Memory B cell (primary cell): Measurements from ENCODE around the gene CAV3.

Experiments
- ATAC-seq: fragments of 150-1000 bp; cut with Tn5 transposase; 2 replicates; pipeline ENCODE4 v1.10.0; 2021; ENCODE audit warnings: low read depth, mild to moderate bottlenecking, moderate library complexity
- DNase-seq, 2 donors: peaks; one replicate each; pipeline ENCODE4 v3.0.0; 2022; ENCODE audit warnings: low spot score in 2 of 2
- H3K27ac Mint-ChIP-seq: one replicate; pipeline ENCODE4 v1.8.0; 2022; ENCODE audit warnings: mild to moderate bottlenecking, moderate library complexity, mixed read lengths
- H3K27me3 Mint-ChIP-seq: one replicate; pipeline ENCODE4 v1.8.0; 2022; ENCODE audit warnings: mixed read lengths
- H3K36me3 Mint-ChIP-seq: one replicate; pipeline ENCODE4 v1.8.0; 2022; ENCODE audit warnings: mild to moderate bottlenecking, mixed read lengths
- H3K4me1 Mint-ChIP-seq: one replicate; pipeline ENCODE4 v1.8.0; 2022; ENCODE audit warnings: mixed read lengths
- H3K4me3 Mint-ChIP-seq: one replicate; pipeline ENCODE4 v1.8.0; 2022; ENCODE audit warnings: mild to moderate bottlenecking, moderate library complexity, mixed read lengths
- H3K9me3 Mint-ChIP-seq: one replicate; pipeline ENCODE4 v1.8.0; 2022; ENCODE audit warnings: mixed read lengths

The CAV3 gene

GRCh38 chr3:8724108-8724752, 9.4 kb upstream of the CAV3 start:
- ATAC-seq: no peak
- Mint-ChIP-seq H3K4me1 (no peaks in the 10 kb centered on the region), H3K4me3 (no peak overlapping the region), H3K27me3 (peaks cover 5% of the 10 kb centered on the region), H3K9me3 (peaks cover 6% of the 10 kb centered on the region), H3K27ac (no peak overlapping the region), H3K36me3 (no peaks in the 10 kb centered on the region)
- DNase-seq: no peak

- no peak for ATAC-seq
- no peak for DNase-seq
- Mint-ChIP-seq H3K4me3 (no peak overlapping the region), H3K36me3 (no peaks in the 10 kb centered on the region), H3K4me1 (no peaks in the 10 kb centered on the region), H3K27ac (no peak overlapping the region), H3K27me3 (peaks cover 5% of the 10 kb centered on the region), H3K9me3 (peaks cover 4% of the 10 kb centered on the region)
These were observed 5.7 kb upstream of the CAV3 start for GRCh38 chr3:8727605-8728512.

GRCh38 chr3:8729479-8729878, 4.1 kb upstream of the CAV3 start:
- H3K27ac Mint-ChIP-seq: no peak overlapping the region
- DNase-seq (no peak), ATAC-seq (no peak)
- peaks cover 7% of the 10 kb centered on the region for H3K27me3 Mint-ChIP-seq
- H3K4me3 Mint-ChIP-seq: no peak overlapping the region
- no peaks in the 10 kb centered on the region for H3K4me1 Mint-ChIP-seq
- no peaks in the 10 kb centered on the region for H3K36me3 Mint-ChIP-seq
- H3K9me3 Mint-ChIP-seq: peaks cover 4% of the 10 kb centered on the region

- Mint-ChIP-seq H3K4me3 (no peak overlapping the region), H3K36me3 (no peaks in the 10 kb centered on the region), H3K27me3 (peaks cover 8% of the 10 kb centered on the region), H3K9me3 (peaks cover 4% of the 10 kb centered on the region), H3K27ac (no peak overlapping the region), H3K4me1 (no peaks in the 10 kb centered on the region)
- DNase-seq (no peak), ATAC-seq (no peak)
These were observed 2.9 kb upstream of the CAV3 start for GRCh38 chr3:8730656-8731055.

DNA sequence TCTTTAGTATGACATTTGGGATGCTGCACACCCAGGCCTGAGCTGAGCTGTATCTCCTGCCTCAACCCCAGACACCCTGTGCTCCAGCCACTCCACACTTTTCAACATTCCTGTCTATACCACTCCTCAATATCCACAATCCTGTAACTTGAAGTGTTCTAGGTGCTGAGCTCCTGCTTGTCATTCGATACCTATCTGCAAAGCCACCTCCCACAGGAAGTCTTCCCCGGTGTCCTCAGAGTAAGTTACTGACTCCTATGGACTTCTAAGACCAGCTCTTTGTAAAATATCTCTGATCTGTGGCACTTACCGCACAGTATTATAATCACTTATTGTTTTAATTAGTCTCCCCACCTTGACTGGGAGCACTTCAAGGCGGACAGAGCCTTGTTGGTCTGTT, 1.2 kb upstream of the CAV3 start:
- peaks cover 9% of the 10 kb centered on the region for H3K27me3 Mint-ChIP-seq

DNA sequence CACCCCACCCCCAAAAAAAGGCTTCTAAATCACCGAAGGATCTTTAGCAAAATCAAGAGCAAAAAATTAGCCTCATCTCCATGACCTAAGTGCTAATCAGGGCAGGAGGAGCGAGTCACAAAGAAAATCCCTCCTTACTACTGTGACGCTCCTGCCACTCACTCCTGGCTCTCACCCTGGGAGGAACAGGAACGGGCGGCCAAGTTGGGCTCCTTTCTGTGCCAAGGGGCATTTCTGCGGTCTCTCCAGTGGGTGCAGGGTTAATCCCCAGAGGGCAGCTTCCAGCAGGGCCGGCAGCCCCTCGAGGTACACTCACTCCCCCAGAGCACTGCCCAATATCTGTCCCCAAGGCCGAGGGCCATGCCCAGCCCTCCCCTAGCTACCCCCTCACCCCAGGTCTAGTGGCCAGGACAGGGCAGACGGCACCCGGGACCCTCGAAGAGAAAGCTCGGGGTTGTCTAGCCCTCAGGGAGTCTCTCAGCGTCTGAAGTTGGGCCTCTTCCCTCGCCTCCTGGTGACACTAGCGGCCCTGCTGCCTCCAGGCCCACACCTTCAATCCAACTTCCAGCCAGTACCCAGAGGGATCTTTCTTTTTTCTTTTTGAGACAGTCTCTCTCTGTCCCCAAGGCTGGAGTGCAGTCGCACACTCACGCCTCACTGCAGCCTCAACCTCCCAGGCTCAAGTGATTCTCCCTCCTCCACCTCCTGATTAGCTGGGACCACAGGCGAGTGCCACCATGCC, 706 bp downstream of the CAV3 start:
- H3K9me3 Mint-ChIP-seq: no peaks in the 10 kb centered on the region

More for the DNA sequence above, 1.2 kb upstream of the CAV3 start:
- Mint-ChIP-seq H3K4me1 (no peaks in the 10 kb centered on the region), H3K36me3 (no peaks in the 10 kb centered on the region), H3K9me3 (no peaks in the 10 kb centered on the region), H3K4me3 (no peak overlapping the region), H3K27ac (no peak overlapping the region)
- no peak for DNase-seq
- no peak for ATAC-seq

GRCh38 chr3:8734908-8735307, 1.3 kb downstream of the CAV3 start:
- no peaks in the 10 kb centered on the region for H3K4me1 Mint-ChIP-seq
- ATAC-seq (no peak), DNase-seq (no peak)
- no peak overlapping the region for H3K27ac Mint-ChIP-seq
- no peaks in the 10 kb centered on the region for H3K9me3 Mint-ChIP-seq
- H3K36me3 Mint-ChIP-seq: no peaks in the 10 kb centered on the region
- no peak overlapping the region for H3K4me3 Mint-ChIP-seq
- peaks cover 10% of the 10 kb centered on the region for H3K27me3 Mint-ChIP-seq

More for the DNA sequence above, 706 bp downstream of the CAV3 start:
- H3K27ac Mint-ChIP-seq: no peak overlapping the region
- no peaks in the 10 kb centered on the region for H3K4me1 Mint-ChIP-seq
- ATAC-seq (no peak), DNase-seq (no peak)
- no peaks in the 10 kb centered on the region for H3K36me3 Mint-ChIP-seq
- H3K4me3 Mint-ChIP-seq: no peak overlapping the region
- peaks cover 10% of the 10 kb centered on the region for H3K27me3 Mint-ChIP-seq

- H3K9me3 Mint-ChIP-seq: no peaks in the 10 kb centered on the region
- H3K36me3 Mint-ChIP-seq: no peaks in the 10 kb centered on the region
- H3K4me3 Mint-ChIP-seq: no peak overlapping the region
- peaks cover 10% of the 10 kb centered on the region for H3K27me3 Mint-ChIP-seq
- H3K27ac Mint-ChIP-seq: no peak overlapping the region
- ATAC-seq: no peak
- H3K4me1 Mint-ChIP-seq: no peaks in the 10 kb centered on the region
- no peak for DNase-seq
These were observed 2.8 kb downstream of the CAV3 start for GRCh38 chr3:8736436-8736835.

- Mint-ChIP-seq H3K4me1 (no peaks in the 10 kb centered on the region), H3K9me3 (no peaks in the 10 kb centered on the region), H3K4me3 (no peak overlapping the region), H3K27me3 (peaks cover 15% of the 10 kb centered on the region), H3K36me3 (no peaks in the 10 kb centered on the region), H3K27ac (no peak overlapping the region)
- ATAC-seq (no peak), DNase-seq (no peak)
These were observed 3.7 kb downstream of the CAV3 start for GRCh38 chr3:8737301-8737700.

- Mint-ChIP-seq H3K4me3 (no peak overlapping the region), H3K27ac (no peak overlapping the region), H3K27me3 (peaks cover 17% of the 10 kb centered on the region), H3K36me3 (no peaks in the 10 kb centered on the region), H3K9me3 (no peaks in the 10 kb centered on the region), H3K4me1 (no peaks in the 10 kb centered on the region)
- DNase-seq (no peak), ATAC-seq (no peak)
These were observed 4.2 kb downstream of the CAV3 start for GRCh38 chr3:8737823-8738222.

GRCh38 chr3:8738639-8739038, 5.0 kb downstream of the CAV3 start:
- ATAC-seq (no peak), DNase-seq (no peak)
- Mint-ChIP-seq H3K27ac (no peak overlapping the region), H3K9me3 (no peaks in the 10 kb centered on the region), H3K27me3 (peaks cover 17% of the 10 kb centered on the region), H3K4me1 (no peaks in the 10 kb centered on the region), H3K4me3 (no peak overlapping the region), H3K36me3 (no peaks in the 10 kb centered on the region)

DNA sequence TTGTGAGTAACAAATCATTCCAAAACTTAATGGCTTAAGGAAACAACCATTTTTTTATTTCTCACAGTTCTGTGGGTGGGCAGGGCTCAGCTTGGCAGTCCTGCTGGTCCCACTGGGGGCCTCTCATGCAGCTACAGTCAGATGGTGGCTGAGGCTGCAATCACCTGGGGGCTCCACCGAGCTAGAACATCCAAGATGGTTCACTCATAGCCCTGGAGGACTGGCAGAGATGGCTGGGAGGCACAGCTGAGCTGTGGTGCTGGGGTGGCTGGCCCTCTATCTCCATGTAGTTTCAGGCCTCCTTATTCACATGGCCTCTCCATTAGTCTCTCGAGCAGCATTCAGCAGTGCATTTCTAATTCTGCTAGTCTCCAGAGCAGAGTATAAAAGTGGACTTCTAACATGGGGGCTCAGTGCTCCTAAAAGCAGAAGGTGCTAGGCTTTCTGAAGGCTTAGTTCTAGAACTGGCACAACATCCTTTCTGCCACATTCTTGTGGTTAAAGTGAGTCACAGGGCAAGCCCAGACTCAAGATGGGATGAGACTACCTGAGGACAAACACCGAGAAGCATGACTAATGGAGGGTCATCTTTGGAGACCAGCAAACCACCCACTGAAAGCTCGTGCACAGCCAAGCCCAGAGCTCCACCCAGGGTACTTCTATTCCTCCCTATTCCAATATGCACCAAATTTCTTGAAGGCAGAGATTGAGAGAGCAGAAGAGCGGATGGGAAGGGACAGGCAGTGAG, 6.3 kb downstream of the CAV3 start:
- H3K27ac Mint-ChIP-seq: no peak overlapping the region
- no peaks in the 10 kb centered on the region for H3K9me3 Mint-ChIP-seq
- no peak for ATAC-seq
- peaks cover 16% of the 10 kb centered on the region for H3K27me3 Mint-ChIP-seq
- no peak for DNase-seq
- no peak overlapping the region for H3K4me3 Mint-ChIP-seq
- H3K4me1 Mint-ChIP-seq: no peaks in the 10 kb centered on the region
- H3K36me3 Mint-ChIP-seq: no peaks in the 10 kb centered on the region

- no peak overlapping the region for H3K27ac Mint-ChIP-seq
- peaks cover 13% of the 10 kb centered on the region for H3K27me3 Mint-ChIP-seq
- no peak for ATAC-seq
- H3K9me3 Mint-ChIP-seq: no peaks in the 10 kb centered on the region
- H3K36me3 Mint-ChIP-seq: no peaks in the 10 kb centered on the region
- no peaks in the 10 kb centered on the region for H3K4me1 Mint-ChIP-seq
- no peak overlapping the region for H3K4me3 Mint-ChIP-seq
- no peak for DNase-seq
These were observed 8.1 kb downstream of the CAV3 start for GRCh38 chr3:8741581-8742261.
